HepG2 (cell line): ENCODE measurements around the gene PCBD1. TPM values are rescaled to one million over a fixed set of nuclear protein-coding genes. Genes with fewer than 3 reads are reported as not detected.

Experiments
- ATAC-seq: fragments of 200-7000 bp; cut with Tn5 transposase; 3 replicates; pipeline ENCODE4 v1.9.1; 2020; ENCODE audit warnings: mild to moderate bottlenecking, moderate library complexity
- BruUV-seq: library from RNA; stranded (reverse); fragments of 400-500 nt; replicated peaks from 2 replicates; lab custom pipeline; 2021; lab: Mats Ljungman, UMichigan
- CTCF ChIA-PET: fragments of 300-600 bp; formaldehyde crosslinking; extraction: SDS; loops from one replicate; lab custom pipeline; 2021; ENCODE audit warnings: low total read pairs, inconsistent platforms, low intra/inter-chr PET ratio; lab: Yijun Ruan, JAX
- POLR2A ChIA-PET: fragments of 350-600 bp; sonication (Branson Sonifier 250); formaldehyde crosslinking; loops from one replicate; lab custom pipeline; 2020; ENCODE audit warnings: antibody characterized with exemption, inconsistent platforms; lab: Yijun Ruan, JAX
- DNase-seq: peaks from one replicate; pipeline ENCODE4 v3.0.0-alpha.2; 2015; ENCODE audit warnings: low spot score
- FAIRE-seq: peaks from 3 replicates; lab custom pipeline; 2011; peaks lifted over from hg19 to GRCh38; lab: Jason Lieb, UNC
- H2AFZ ChIP-seq: one replicate; pipeline ENCODE4 v1.6.1; 2011; ENCODE audit warnings: low read length, inconsistent platforms
- H3K27ac ChIP-seq: fragments of 300-600 bp; 3 replicates; pipeline ENCODE4 v1.8.0; 2011; ENCODE audit warnings: mixed run types, mild to moderate bottlenecking, mixed read lengths, low read length, inconsistent platforms; ENCODE audit not compliant: insufficient read depth; ENCODE audit errors: extremely low read length
- H3K27me3 ChIP-seq, 2 experiments: fragments of 200-600 bp in 1 of 2; 2 replicates in 1 of 2; 3 replicates in 1 of 2; pipeline versions ENCODE4 v1.6.0 to v1.8.0; 2011; ENCODE audit warnings: low read length in 2 of 2, mild to moderate bottlenecking in 2 of 2, moderate library complexity in 2 of 2, inconsistent platforms in 1 of 2; ENCODE audit not compliant: insufficient read depth in 2 of 2, control insufficient read depth in 1 of 2
- H3K36me3 ChIP-seq, 2 experiments: fragments of 200-600 bp in 1 of 2; replicated peaks in 1 of 2; 2 replicates in 1 of 2; 3 replicates in 1 of 2; pipeline versions ENCODE4 v1.5.1 to v1.8.0; 2011; ENCODE audit warnings: low read length in 2 of 2, inconsistent platforms in 1 of 2; ENCODE audit not compliant: insufficient read depth in 2 of 2, control insufficient read depth in 1 of 2
- H3K4me1 ChIP-seq: 2 replicates; pipeline ENCODE4 v1.5.1; 2012; ENCODE audit warnings: low read length, inconsistent platforms; ENCODE audit not compliant: insufficient read depth
- H3K4me2 ChIP-seq: 2 replicates; pipeline ENCODE4 v1.6.0; 2011; ENCODE audit warnings: low read depth, low read length, inconsistent platforms
- H3K4me3 ChIP-seq, 3 experiments: fragments of 200-600 bp in 1 of 3; sonication (generic), shearing (Covaris generic) in 1 of 3; replicated peaks in 1 of 3; 2 replicates each; pipeline ENCODE4 v1.5.1; 2011 to 2016; ENCODE audit warnings: low read length in 3 of 3, inconsistent platforms in 2 of 3, low read depth in 2 of 3, mild to moderate bottlenecking in 2 of 3, control low read depth in 1 of 3, mixed read lengths in 1 of 3; ENCODE audit not compliant: insufficient read depth in 1 of 3
- H3K79me2 ChIP-seq: one replicate; pipeline ENCODE4 v1.6.1; 2011; ENCODE audit warnings: low read length, inconsistent platforms; ENCODE audit not compliant: insufficient read depth
- H3K9ac ChIP-seq: 2 replicates; pipeline ENCODE4 v1.6.0; 2011; ENCODE audit warnings: mild to moderate bottlenecking, low read depth, low read length, inconsistent platforms; ENCODE audit not compliant: insufficient read depth
- H3K9me3 ChIP-seq: 2 replicates; pipeline ENCODE4 v1.5.1; 2012; ENCODE audit warnings: mild to moderate bottlenecking, low read length
- H4K20me1 ChIP-seq: 2 replicates; pipeline ENCODE4 v1.6.0; 2011; ENCODE audit warnings: inconsistent platforms, mild to moderate bottlenecking, low read length, moderate library complexity; ENCODE audit not compliant: insufficient read depth
- DDIT3 ChIP-seq: sonication (generic); formaldehyde crosslinking; IDR thresholded peaks from 2 replicates; pipeline ENCODE4 v1.4.0; 2020; ENCODE audit warnings: mild to moderate bottlenecking, missing genetic modification reagents
- FOXM1 ChIP-seq: sonication (generic); formaldehyde crosslinking; IDR thresholded peaks from 2 replicates; pipeline ENCODE4 v1.5.0; 2020; ENCODE audit warnings: missing genetic modification reagents
- NR3C1 ChIP-seq: sonication (generic); formaldehyde crosslinking; IDR thresholded peaks from 2 replicates; pipeline ENCODE4 v1.4.0; 2020; ENCODE audit warnings: missing genetic modification reagents
- RARG ChIP-seq: sonication (generic); formaldehyde crosslinking; IDR thresholded peaks from 2 replicates; pipeline ENCODE4 v1.4.0; 2020; ENCODE audit warnings: low read depth, mild to moderate bottlenecking, missing genetic modification reagents
- RFXANK ChIP-seq: IDR thresholded peaks from 2 replicates; pipeline ENCODE4 v1.6.1; 2016
- THRA ChIP-seq: sonication (generic); formaldehyde crosslinking; IDR thresholded peaks from 2 replicates; pipeline ENCODE4 v1.4.0; 2020; ENCODE audit warnings: missing genetic modification reagents, borderline replicate concordance
- ZNF235 ChIP-seq: sonication (generic); formaldehyde crosslinking; IDR thresholded peaks from 2 replicates; pipeline ENCODE4 v1.8.1; 2023; ENCODE audit warnings: mild to moderate bottlenecking, missing genetic modification reagents, borderline replicate concordance
- ZNF576 ChIP-seq: sonication (generic); formaldehyde crosslinking; IDR thresholded peaks from 2 replicates; pipeline ENCODE4 v1.4.0; 2020; ENCODE audit warnings: mild to moderate bottlenecking, missing genetic modification reagents
- ZNF577 ChIP-seq: sonication (generic); formaldehyde crosslinking; IDR thresholded peaks from 2 replicates; pipeline ENCODE4 v1.4.0; 2020; ENCODE audit warnings: mild to moderate bottlenecking, low read depth, missing genetic modification reagents, borderline replicate concordance
- ZNF607 ChIP-seq: sonication (generic); formaldehyde crosslinking; IDR thresholded peaks from 2 replicates; pipeline ENCODE4 v1.5.1; 2020; ENCODE audit warnings: missing genetic modification reagents, mild to moderate bottlenecking, borderline replicate concordance
- ZNF75D ChIP-seq: sonication (generic); formaldehyde crosslinking; IDR thresholded peaks from 2 replicates; pipeline ENCODE4 v1.8.1; 2023; ENCODE audit warnings: missing genetic modification reagents, mild to moderate bottlenecking, borderline replicate concordance
- ZNF768 ChIP-seq: sonication (generic); formaldehyde crosslinking; IDR thresholded peaks from 2 replicates; pipeline ENCODE4 v1.4.0; 2020; ENCODE audit warnings: missing genetic modification reagents
- ZNF790 ChIP-seq: sonication (generic); formaldehyde crosslinking; IDR thresholded peaks from 2 replicates; pipeline ENCODE4 v1.8.0; 2022; ENCODE audit warnings: missing genetic modification reagents, mild to moderate bottlenecking, borderline replicate concordance
- WGBS: methylation state at CpG from one replicate; pipeline ENCODE4 v1.1.6; 2017; ENCODE audit warnings: low lambda C conversion rate; 5-methylcytosine and 5-hydroxymethylcytosine counted together
- in situ Hi-C: cut with HindIII; loops from 2 replicates; pipeline ENCODE4 v1.10.0; 2017; ENCODE audit warnings: low pct_unique_long_range_greater_than_20kb; ENCODE audit not compliant: extremely low pct_ligation_motif_present
- intact Hi-C: fragments of 100-400 bp; cut with micrococcal nuclease; formaldehyde crosslinking; loops from one replicate; pipeline ENCODE4 v1.10.0; 2022; ENCODE audit not compliant: unreplicated experiment
- polyA plus RNA-seq, 8 experiments: library from polyadenylated mRNA; depleted of rRNA in 3 of 8; stranded (reverse) in 7 of 8; unstranded in 1 of 8; fragments of >200 nt; fragmentation: Illumina TruSeq in 4 of 8; extraction: Trizol in 4 of 8; gene quantifications; 2 replicates each; pipeline versions ENCODE4 v1.2.1 to v1.2.3, GENCODE V29; 2011 to 2016; ENCODE audit warnings: low read depth in 4 of 8, missing spikeins in 1 of 8, mixed read lengths in 1 of 8; ENCODE audit not compliant: insufficient read depth in 1 of 8
- total RNA-seq, 5 experiments: library from RNA; depleted of rRNA; stranded (reverse); fragments of >200 nt; fragmentation: Illumina TruSeq; extraction: Trizol; gene quantifications; 2 replicates each; pipeline ENCODE4 v1.2.3, GENCODE V29; 2016; ENCODE audit warnings: low read depth in 1 of 5
- TF ChIP-seq, protein P1 (sequence below): sonication (generic); formaldehyde crosslinking; IDR thresholded peaks from 2 replicates; pipeline ENCODE4 v1.5.0; 2020; ENCODE audit warnings: mild to moderate bottlenecking, missing genetic modification reagents
- TF ChIP-seq, protein P2 (sequence below): sonication (generic); formaldehyde crosslinking; IDR thresholded peaks from 2 replicates; pipeline ENCODE4 v1.8.1; 2023; ENCODE audit warnings: mild to moderate bottlenecking, missing genetic modification reagents

PCBD1 gene
- total and polyA plus RNA-seq, 2 of the 13 experiments (the other 11 are each of a cell fraction or from before 2014, with no cell fraction given): 95.3 to 168 TPM

DNA sequence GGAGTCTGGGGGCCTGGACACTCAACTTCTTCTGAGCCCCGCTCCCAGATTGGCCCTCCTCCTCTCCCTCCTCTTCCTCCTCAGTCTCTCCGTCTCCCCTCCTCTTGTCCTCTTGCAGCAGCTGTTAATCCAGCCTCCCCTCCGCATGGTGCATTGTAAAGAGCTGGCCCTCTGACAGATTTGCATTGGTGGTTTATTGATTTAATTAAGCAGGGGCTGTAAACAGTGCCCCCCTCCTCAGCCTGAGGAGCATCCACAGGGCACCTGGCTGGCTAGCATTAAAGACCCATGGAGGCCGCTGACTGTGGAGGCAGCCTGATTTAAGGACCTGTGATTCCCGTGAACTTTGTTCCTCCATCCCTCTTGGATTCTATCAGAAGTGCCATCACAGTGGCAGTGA lies 28.9 kb upstream of the PCBD1 start:
- Histone ChIP-seq H3K27ac (no peak overlapping the region), H3K9me3 (no peaks in the 10 kb centered on the region), H2AFZ (no peak overlapping the region), H3K27me3 (peaks cover 8 to 81% of the 10 kb centered on the region in 2 experiments), H3K9ac (no peak overlapping the region), H3K4me3 (no peak overlapping the region), H4K20me1 (no peaks in the 10 kb centered on the region), H3K36me3 (no peaks in the 10 kb centered on the region), H3K79me2 (no peaks in the 10 kb centered on the region), H3K4me1 (no peaks in the 10 kb centered on the region), H3K4me2 (no peak overlapping the region)
- FAIRE-seq: no peak
- ChIA-PET CTCF (no interaction called here), POLR2A (no interaction called here)
- WGBS: 11% methylated on average over 5 of the region's 5 CpGs
- ATAC-seq: no peak
- in situ Hi-C loops (no loop called here), intact Hi-C loops (no loop called here)
- TF ChIP-seq ZNF576 (CRISPR knock-in tag): no peak
- TF ChIP-seq, protein P1, sequence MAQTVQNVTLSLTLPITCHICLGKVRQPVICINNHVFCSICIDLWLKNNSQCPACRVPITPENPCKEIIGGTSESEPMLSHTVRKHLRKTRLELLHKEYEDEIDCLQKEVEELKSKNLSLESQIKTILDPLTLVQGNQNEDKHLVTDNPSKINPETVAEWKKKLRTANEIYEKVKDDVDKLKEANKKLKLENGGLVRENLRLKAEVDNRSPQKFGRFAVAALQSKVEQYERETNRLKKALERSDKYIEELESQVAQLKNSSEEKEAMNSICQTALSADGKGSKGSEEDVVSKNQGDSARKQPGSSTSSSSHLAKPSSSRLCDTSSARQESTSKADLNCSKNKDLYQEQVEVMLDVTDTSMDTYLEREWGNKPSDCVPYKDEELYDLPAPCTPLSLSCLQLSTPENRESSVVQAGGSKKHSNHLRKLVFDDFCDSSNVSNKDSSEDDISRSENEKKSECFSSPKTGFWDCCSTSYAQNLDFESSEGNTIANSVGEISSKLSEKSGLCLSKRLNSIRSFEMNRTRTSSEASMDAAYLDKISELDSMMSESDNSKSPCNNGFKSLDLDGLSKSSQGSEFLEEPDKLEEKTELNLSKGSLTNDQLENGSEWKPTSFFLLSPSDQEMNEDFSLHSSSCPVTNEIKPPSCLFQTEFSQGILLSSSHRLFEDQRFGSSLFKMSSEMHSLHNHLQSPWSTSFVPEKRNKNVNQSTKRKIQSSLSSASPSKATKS: no peak
- TF ChIP-seq ZNF75D (CRISPR knock-in tag): no peak
- no peak for TF ChIP-seq ZNF577
- no peak for TF ChIP-seq ZNF790
- no peak for TF ChIP-seq ZNF235 (CRISPR knock-in tag)
- no peak for TF ChIP-seq RFXANK (CRISPR knock-in tag)
- no peak for TF ChIP-seq THRA
- no peak for TF ChIP-seq FOXM1 (CRISPR knock-in tag)
- no peak for TF ChIP-seq ZNF768
- TF ChIP-seq RARG: no peak
- TF ChIP-seq, protein P2, sequence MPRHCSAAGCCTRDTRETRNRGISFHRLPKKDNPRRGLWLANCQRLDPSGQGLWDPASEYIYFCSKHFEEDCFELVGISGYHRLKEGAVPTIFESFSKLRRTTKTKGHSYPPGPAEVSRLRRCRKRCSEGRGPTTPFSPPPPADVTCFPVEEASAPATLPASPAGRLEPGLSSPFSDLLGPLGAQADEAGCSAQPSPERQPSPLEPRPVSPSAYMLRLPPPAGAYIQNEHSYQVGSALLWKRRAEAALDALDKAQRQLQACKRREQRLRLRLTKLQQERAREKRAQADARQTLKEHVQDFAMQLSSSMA (CRISPR knock-in tag): no peak
- TF ChIP-seq ZNF607 (CRISPR knock-in tag): no peak
- TF ChIP-seq NR3C1: no peak
- TF ChIP-seq DDIT3 (CRISPR knock-in tag): no peak
- no TSS peak for BruUV-seq
- no peak for DNase-seq
